Measurements from ENCODE around the gene HOXA11.

HOXA11 gene

GRCh38 chr7:27155816-27156507 lies 29.1 kb downstream of the HOXA11 start:
- H3K27me3 ChIP-seq (ENCODE audit: insufficient read depth, low read length), result peaks cover 100% of the 10 kb centered on the region
- H3K4me1 ChIP-seq (ENCODE audit: insufficient read depth, low read length), result no peaks in the 10 kb centered on the region
- peaks cover 21% of the 10 kb centered on the region; the same call in 1 of the 2 replicates for H3K9me3 ChIP-seq (ENCODE audit: insufficient read depth, low read depth, low read length)
- no peaks in the 10 kb centered on the region for H3K36me3 ChIP-seq (ENCODE audit: insufficient read depth, low read depth, low read length)
- H3K4me3 ChIP-seq (ENCODE audit: low read length), result peak overlapping the region; percentile 46
- H3K9ac ChIP-seq (ENCODE audit: low read depth, low read length), result no peak overlapping the region
- H3K27ac ChIP-seq (ENCODE audit: low read length), result no peak overlapping the region

- Histone ChIP-seq H3K36me3 (ENCODE audit: insufficient read depth, low read depth, low read length) (no peaks in the 10 kb centered on the region), H3K9me3 (ENCODE audit: insufficient read depth, low read depth, low read length) (peaks cover 21% of the 10 kb centered on the region; the same call in 1 of the 2 replicates), H3K4me1 (ENCODE audit: insufficient read depth, low read length) (no peaks in the 10 kb centered on the region), H3K27ac (ENCODE audit: low read length) (no peak overlapping the region), H3K4me3 (ENCODE audit: low read length) (no peak overlapping the region), H3K27me3 (ENCODE audit: insufficient read depth, low read length) (peaks cover 100% of the 10 kb centered on the region), H3K9ac (ENCODE audit: low read depth, low read length) (no peak overlapping the region)
Measured at GRCh38 chr7:27154901-27155815, 29.9 kb downstream of the HOXA11 start.

- no peaks in the 10 kb centered on the region for H3K36me3 ChIP-seq (ENCODE audit: insufficient read depth, low read depth, low read length)
- H3K9me3 ChIP-seq (ENCODE audit: insufficient read depth, low read depth, low read length), result peaks cover 21% of the 10 kb centered on the region; the same call in 1 of the 2 replicates
- H3K4me3 ChIP-seq (ENCODE audit: low read length), result no peak overlapping the region
- no peak overlapping the region for H3K9ac ChIP-seq (ENCODE audit: low read depth, low read length)
- no peak overlapping the region for H3K27ac ChIP-seq (ENCODE audit: low read length)
- H3K27me3 ChIP-seq (ENCODE audit: insufficient read depth, low read length), result peaks cover 100% of the 10 kb centered on the region
- no peaks in the 10 kb centered on the region for H3K4me1 ChIP-seq (ENCODE audit: insufficient read depth, low read length)
Measured at GRCh38 chr7:27154369-27154768, 30.7 kb downstream of the HOXA11 start.

GRCh38 chr7:27153526-27153925 lies 31.5 kb downstream of the HOXA11 start:
- Histone ChIP-seq H3K27ac (ENCODE audit: low read length) (no peak overlapping the region), H3K4me1 (ENCODE audit: insufficient read depth, low read length) (no peaks in the 10 kb centered on the region), H3K36me3 (ENCODE audit: insufficient read depth, low read depth, low read length) (no peaks in the 10 kb centered on the region), H3K4me3 (ENCODE audit: low read length) (no peak overlapping the region), H3K9ac (ENCODE audit: low read depth, low read length) (no peak overlapping the region), H3K27me3 (ENCODE audit: insufficient read depth, low read length) (peaks cover 100% of the 10 kb centered on the region), H3K9me3 (ENCODE audit: insufficient read depth, low read depth, low read length) (peaks cover 21% of the 10 kb centered on the region; the same call in 1 of the 2 replicates)

GRCh38 chr7:27152816-27153442 lies 32.1 kb downstream of the HOXA11 start:
- Histone ChIP-seq H3K27ac (ENCODE audit: low read length) (no peak overlapping the region), H3K4me1 (ENCODE audit: insufficient read depth, low read length) (no peaks in the 10 kb centered on the region), H3K36me3 (ENCODE audit: insufficient read depth, low read depth, low read length) (no peaks in the 10 kb centered on the region), H3K9ac (ENCODE audit: low read depth, low read length) (no peak overlapping the region), H3K27me3 (ENCODE audit: insufficient read depth, low read length) (peaks cover 100% of the 10 kb centered on the region), H3K9me3 (ENCODE audit: insufficient read depth, low read depth, low read length) (peaks cover 21% of the 10 kb centered on the region; the same call in 1 of the 2 replicates), H3K4me3 (ENCODE audit: low read length) (no peak overlapping the region)

- H3K27me3 ChIP-seq (ENCODE audit: insufficient read depth, low read length), result peaks cover 100% of the 10 kb centered on the region
- no peak within 1 kb of the TSS for H3K9ac ChIP-seq (ENCODE audit: low read depth, low read length)
- peaks cover 13% of the 10 kb centered on the region; the same call in 1 of the 2 replicates for H3K9me3 ChIP-seq (ENCODE audit: insufficient read depth, low read depth, low read length)
- H3K4me1 ChIP-seq (ENCODE audit: insufficient read depth, low read length), result no peaks in the 10 kb centered on the region
- no peak within 1 kb of the TSS for H3K4me3 ChIP-seq (ENCODE audit: low read length)
- H3K36me3 ChIP-seq (ENCODE audit: insufficient read depth, low read depth, low read length), result no peaks in the 10 kb centered on the region
- H3K27ac ChIP-seq (ENCODE audit: low read length), result no peak within 1 kb of the TSS
Measured at GRCh38 chr7:27151931-27152815, 32.9 kb downstream of the HOXA11 start, which contains the start of gene HOXA3. Gene HOXA3, minus strand, starts transcription at chr7:27152583. Its CDS starts 41,943 bp downstream, at chr7:27110640.

- Histone ChIP-seq H3K9me3 (ENCODE audit: insufficient read depth, low read depth, low read length) (peaks cover 19% of the 10 kb centered on the region; the same call in 1 of the 2 replicates), H3K27ac (ENCODE audit: low read length) (no peak overlapping the region), H3K36me3 (ENCODE audit: insufficient read depth, low read depth, low read length) (no peaks in the 10 kb centered on the region), H3K9ac (ENCODE audit: low read depth, low read length) (no peak overlapping the region), H3K4me1 (ENCODE audit: insufficient read depth, low read length) (no peaks in the 10 kb centered on the region), H3K4me3 (ENCODE audit: low read length) (peak overlapping the region; percentile 29; the same call in 1 of the 2 replicates), H3K27me3 (ENCODE audit: insufficient read depth, low read length) (peaks cover 100% of the 10 kb centered on the region)
Measured at GRCh38 chr7:27151341-27151930, 33.6 kb downstream of the HOXA11 start.

- Histone ChIP-seq H3K4me3 (ENCODE audit: low read length) (peak overlapping the region; percentile 29; the same call in 1 of the 2 replicates), H3K36me3 (ENCODE audit: insufficient read depth, low read depth, low read length) (no peaks in the 10 kb centered on the region), H3K27ac (ENCODE audit: low read length) (no peak overlapping the region), H3K9ac (ENCODE audit: low read depth, low read length) (no peak overlapping the region), H3K27me3 (ENCODE audit: insufficient read depth, low read length) (peaks cover 100% of the 10 kb centered on the region), H3K9me3 (ENCODE audit: insufficient read depth, low read depth, low read length) (peaks cover 20% of the 10 kb centered on the region; the same call in 1 of the 2 replicates), H3K4me1 (ENCODE audit: insufficient read depth, low read length) (no peaks in the 10 kb centered on the region)
Measured at GRCh38 chr7:27150568-27151340, 34.3 kb downstream of the HOXA11 start.

GRCh38 chr7:27149842-27150567 lies 35.0 kb downstream of the HOXA11 start:
- no peak overlapping the region for H3K9ac ChIP-seq (ENCODE audit: low read depth, low read length)
- H3K9me3 ChIP-seq (ENCODE audit: insufficient read depth, low read depth, low read length), result peaks cover 17% of the 10 kb centered on the region; the same call in 1 of the 2 replicates
- H3K27ac ChIP-seq (ENCODE audit: low read length), result no peak overlapping the region
- H3K36me3 ChIP-seq (ENCODE audit: insufficient read depth, low read depth, low read length), result no peaks in the 10 kb centered on the region
- H3K4me3 ChIP-seq (ENCODE audit: low read length), result no peak overlapping the region
- H3K4me1 ChIP-seq (ENCODE audit: insufficient read depth, low read length), result no peaks in the 10 kb centered on the region
- H3K27me3 ChIP-seq (ENCODE audit: insufficient read depth, low read length), result peaks cover 100% of the 10 kb centered on the region
